ENCODE data around the gene LYZL1. TPM values are rescaled to one million over a fixed set of nuclear protein-coding genes. Genes with fewer than 3 reads are reported as not detected.

The LYZL1 gene
- polyA plus RNA-seq, 1 donor from 2014 or later = not detected

- Histone ChIP-seq H3F3A (ENCODE audit: insufficient read depth, low read length, poor library complexity, severe bottlenecking) (no peaks in the 10 kb centered on the region), H3K79me2 (replicated peaks; ENCODE audit: insufficient read depth, low read length) (no peaks in the 10 kb centered on the region), H3K9me2 (ENCODE audit: insufficient read depth, low read length) (no peaks in the 10 kb centered on the region), H3K27me3 (ENCODE audit: insufficient read depth, low read depth, low read length) (no peaks in the 10 kb centered on the region), H3K9me3 (ENCODE audit: low read length) (no peaks in the 10 kb centered on the region), H2AFZ (ENCODE audit: low read depth, low read length) (no peak overlapping the region), H3K9ac (ENCODE audit: low read length) (no peak overlapping the region), H3K4me2 (ENCODE audit: low read length) (no peak overlapping the region), H3K4me3 (ENCODE audit: low read length) (no peak overlapping the region), H4K20me1 (ENCODE audit: insufficient read depth) (no peaks in the 10 kb centered on the region), H3K36me3 (ENCODE audit: insufficient read depth, low read length) (no peaks in the 10 kb centered on the region), H3K27ac (ENCODE audit: low read length) (no peak overlapping the region)
- TF ChIP-seq RAD21 (conservative IDR thresholded peaks at IDR 0.05) = no peak
Observed at GRCh38 chr10:29315814-29316213, 26.9 kb downstream of the LYZL1 start.

GRCh38 chr10:29316308-29317026 is 27.6 kb downstream of the LYZL1 start:
- no peak overlapping the region for H3K27ac ChIP-seq (ENCODE audit: low read length)
- H3F3A ChIP-seq (ENCODE audit: insufficient read depth, low read length, poor library complexity, severe bottlenecking) = no peaks in the 10 kb centered on the region
- no peaks in the 10 kb centered on the region for H3K79me2 ChIP-seq (replicated peaks; ENCODE audit: insufficient read depth, low read length)
- no peak overlapping the region for H3K4me2 ChIP-seq (ENCODE audit: low read length)
- H3K9ac ChIP-seq (ENCODE audit: low read length) = no peak overlapping the region
- H4K20me1 ChIP-seq (ENCODE audit: insufficient read depth) = no peaks in the 10 kb centered on the region
- no peaks in the 10 kb centered on the region for H3K36me3 ChIP-seq (ENCODE audit: insufficient read depth, low read length)
- TF ChIP-seq POLR2AphosphoS5 (IDR thresholded peaks at IDR 0.05) (no peak), RAD21 (conservative IDR thresholded peaks at IDR 0.05) (no peak)
- no peak overlapping the region for H3K4me3 ChIP-seq (ENCODE audit: low read length)
- no peaks in the 10 kb centered on the region for H3K9me2 ChIP-seq (ENCODE audit: insufficient read depth, low read length)
- H3K9me3 ChIP-seq (ENCODE audit: low read length) = no peaks in the 10 kb centered on the region
- H2AFZ ChIP-seq (ENCODE audit: low read depth, low read length) = no peak overlapping the region
- no peaks in the 10 kb centered on the region for H3K27me3 ChIP-seq (ENCODE audit: insufficient read depth, low read depth, low read length)

- no peak overlapping the region for H3K9ac ChIP-seq (ENCODE audit: low read length)
- no peak overlapping the region for H2AFZ ChIP-seq (ENCODE audit: low read depth, low read length)
- no peaks in the 10 kb centered on the region for H3K9me2 ChIP-seq (ENCODE audit: insufficient read depth, low read length)
- TF ChIP-seq EZH2 (IDR thresholded peaks at IDR 0.05; ENCODE audit: borderline replicate concordance, insufficient read depth, low read length, poor library complexity, severe bottlenecking) (no peak), REST (IDR thresholded peaks at IDR 0.05; ENCODE audit: borderline replicate concordance) (no peak), EP300 (conservative IDR thresholded peaks at IDR 0.05; ENCODE audit: poor library complexity, severe bottlenecking) (no peak), MXI1 (conservative IDR thresholded peaks at IDR 0.05; ENCODE audit: poor library complexity, severe bottlenecking) (no peak), RAD21 (conservative IDR thresholded peaks at IDR 0.05) (no peak), CTCF (IDR thresholded peaks at IDR 0.05; ENCODE audit: poor library complexity, severe bottlenecking) (no peak), SMC3 (conservative IDR thresholded peaks at IDR 0.05; ENCODE audit: poor library complexity) (no peak), POLR2AphosphoS5 (IDR thresholded peaks at IDR 0.05) (no peak), TAF1 (IDR thresholded peaks at IDR 0.05; ENCODE audit: low read depth) (no peak)
- no peaks in the 10 kb centered on the region for H4K20me1 ChIP-seq (ENCODE audit: insufficient read depth)
- no peak overlapping the region for H3K27ac ChIP-seq (ENCODE audit: low read length)
- no peaks in the 10 kb centered on the region for H3K27me3 ChIP-seq (ENCODE audit: insufficient read depth, low read depth, low read length)
- no peaks in the 10 kb centered on the region for H3K79me2 ChIP-seq (replicated peaks; ENCODE audit: insufficient read depth, low read length)
- no peaks in the 10 kb centered on the region for H3K9me3 ChIP-seq (ENCODE audit: low read length)
- H3K36me3 ChIP-seq (ENCODE audit: insufficient read depth, low read length) = no peaks in the 10 kb centered on the region
- no peaks in the 10 kb centered on the region for H3F3A ChIP-seq (ENCODE audit: insufficient read depth, low read length, poor library complexity, severe bottlenecking)
- H3K4me3 ChIP-seq (ENCODE audit: low read length) = no peak overlapping the region
- no peak overlapping the region for H3K4me2 ChIP-seq (ENCODE audit: low read length)
Observed at GRCh38 chr10:29317027-29317420, 28.2 kb downstream of the LYZL1 start.
